Tibial nerve (tissue), 3 donors: ENCODE data around the gene CASP3.
"Not testable (repeated sequence)": the region's sequence is repeated elsewhere in the genome, so short reads cannot be mapped to it uniquely, and the experiment has no call there.

Source experiments
- POLR2A ChIP-seq, 2 donors: fragments of 450-650 bp; IDR thresholded peaks; one replicate each; pipeline ENCODE4 v1.6.1; 2017; ENCODE audit warnings: antibody characterized with exemption in 2 of 2, mild to moderate bottlenecking in 2 of 2, moderate library complexity in 2 of 2
- TF ChIP-seq, protein P1 (sequence below), 5 experiments: fragments of 200-600 bp in 3 of 5; fragments of 450-650 bp in 2 of 5; sonication (generic) in 3 of 5; IDR thresholded peaks; one replicate each; pipeline ENCODE4 v1.5.1; 2016 to 2019; ENCODE audit warnings: antibody characterized with exemption in 5 of 5, mild to moderate bottlenecking in 3 of 5, moderate library complexity in 2 of 5

DNA sequence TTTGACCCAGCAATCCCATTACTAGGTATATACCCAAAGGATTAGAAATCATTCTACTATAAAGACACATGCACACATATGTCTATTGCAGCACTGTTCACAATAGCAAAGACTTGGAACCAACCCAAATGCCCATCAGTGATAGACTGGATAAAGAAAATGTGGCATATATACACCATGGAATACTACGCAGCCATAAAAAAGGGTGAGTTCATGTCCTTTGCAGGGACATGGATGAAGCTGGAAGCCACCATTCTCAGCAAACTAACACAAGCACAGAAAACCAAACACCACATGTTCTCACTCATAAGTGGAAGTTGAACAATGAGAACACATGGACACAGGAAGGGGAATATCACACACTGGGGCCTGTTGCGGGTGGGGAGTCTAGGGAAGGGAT, 41.8 kb downstream of the CASP3 start:
- TF ChIP-seq, protein P1, sequence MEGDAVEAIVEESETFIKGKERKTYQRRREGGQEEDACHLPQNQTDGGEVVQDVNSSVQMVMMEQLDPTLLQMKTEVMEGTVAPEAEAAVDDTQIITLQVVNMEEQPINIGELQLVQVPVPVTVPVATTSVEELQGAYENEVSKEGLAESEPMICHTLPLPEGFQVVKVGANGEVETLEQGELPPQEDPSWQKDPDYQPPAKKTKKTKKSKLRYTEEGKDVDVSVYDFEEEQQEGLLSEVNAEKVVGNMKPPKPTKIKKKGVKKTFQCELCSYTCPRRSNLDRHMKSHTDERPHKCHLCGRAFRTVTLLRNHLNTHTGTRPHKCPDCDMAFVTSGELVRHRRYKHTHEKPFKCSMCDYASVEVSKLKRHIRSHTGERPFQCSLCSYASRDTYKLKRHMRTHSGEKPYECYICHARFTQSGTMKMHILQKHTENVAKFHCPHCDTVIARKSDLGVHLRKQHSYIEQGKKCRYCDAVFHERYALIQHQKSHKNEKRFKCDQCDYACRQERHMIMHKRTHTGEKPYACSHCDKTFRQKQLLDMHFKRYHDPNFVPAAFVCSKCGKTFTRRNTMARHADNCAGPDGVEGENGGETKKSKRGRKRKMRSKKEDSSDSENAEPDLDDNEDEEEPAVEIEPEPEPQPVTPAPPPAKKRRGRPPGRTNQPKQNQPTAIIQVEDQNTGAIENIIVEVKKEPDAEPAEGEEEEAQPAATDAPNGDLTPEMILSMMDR (IDR thresholded peaks at IDR 0.05), result not testable (repeated sequence)
- TF ChIP-seq POLR2A (IDR thresholded peaks at IDR 0.05), result not testable (repeated sequence)
